ENCODE data around the gene HCN1.
"Not testable (repeated sequence)": the region's sequence is repeated elsewhere in the genome, so short reads cannot be mapped to it uniquely, and the experiment has no call there.

The HCN1 gene

DNA sequence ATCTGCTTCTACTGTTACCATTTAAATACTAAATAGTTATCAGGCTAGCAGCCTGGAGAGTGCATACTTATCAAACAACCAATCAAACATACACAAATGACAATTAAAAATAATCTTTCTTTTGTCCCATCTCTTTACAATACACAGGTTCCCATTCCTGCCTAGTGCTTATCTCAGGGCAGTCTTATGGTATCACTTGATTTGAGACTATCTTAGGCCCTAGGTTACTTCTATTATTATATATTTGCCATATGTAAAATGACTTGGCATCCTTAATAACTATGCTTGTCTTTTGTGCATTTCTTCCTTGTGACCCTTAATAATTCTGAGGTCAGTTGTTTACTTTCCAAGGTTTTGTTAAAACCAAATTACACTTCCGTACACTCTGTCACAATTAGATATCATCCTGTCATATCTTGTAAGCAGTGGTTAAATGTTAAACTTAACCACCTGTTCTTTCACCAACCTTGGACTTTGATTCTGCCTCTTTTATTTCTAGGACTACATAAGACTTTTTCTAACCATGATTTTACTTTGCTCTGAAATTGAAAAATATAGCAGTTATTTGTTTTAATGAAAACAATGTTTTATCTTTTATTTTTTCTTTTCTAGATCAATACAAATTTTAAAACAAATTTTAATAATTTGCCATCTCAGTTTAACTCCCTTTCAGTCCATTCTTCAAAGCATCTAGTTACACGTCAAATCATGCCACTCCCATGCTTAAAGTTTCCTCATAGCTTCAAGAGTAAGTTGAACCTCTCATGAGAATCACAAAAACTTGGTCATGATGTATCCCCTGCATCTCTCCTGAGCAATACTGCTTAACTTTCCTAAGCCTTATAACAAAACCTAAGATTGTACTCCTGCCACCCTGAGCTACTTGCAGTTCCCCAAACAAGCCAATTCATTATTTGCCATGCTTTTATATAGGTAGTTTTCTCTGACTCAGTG is 281.3 kb downstream of the HCN1 start:
- DNase-seq, result no peak

GRCh38 chr5:45411971-45412612 is 284.1 kb downstream of the HCN1 start:
- DNase-seq, result no peak

GRCh38 chr5:45410304-45410995 is 285.7 kb downstream of the HCN1 start:
- no peak for DNase-seq

DNA sequence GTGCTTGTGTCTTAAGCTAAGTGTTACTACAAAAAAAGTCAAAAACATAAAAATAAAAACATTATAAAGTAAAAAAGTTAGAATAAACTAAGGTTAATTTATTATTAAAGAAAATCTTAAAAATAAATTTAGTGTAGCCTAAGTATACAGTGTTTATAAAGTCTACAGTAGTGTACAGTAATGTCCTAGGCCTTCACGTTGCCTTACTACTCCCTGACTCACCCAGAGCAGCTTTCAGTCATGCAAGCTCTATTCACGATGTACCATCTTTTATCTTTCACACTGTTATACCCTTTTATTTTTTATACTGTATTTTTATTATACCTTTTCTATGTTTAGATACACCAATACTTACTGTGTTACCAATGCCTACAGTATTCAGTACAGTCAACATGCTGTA is 288.1 kb downstream of the HCN1 start:
- no peak for DNase-seq

DNA sequence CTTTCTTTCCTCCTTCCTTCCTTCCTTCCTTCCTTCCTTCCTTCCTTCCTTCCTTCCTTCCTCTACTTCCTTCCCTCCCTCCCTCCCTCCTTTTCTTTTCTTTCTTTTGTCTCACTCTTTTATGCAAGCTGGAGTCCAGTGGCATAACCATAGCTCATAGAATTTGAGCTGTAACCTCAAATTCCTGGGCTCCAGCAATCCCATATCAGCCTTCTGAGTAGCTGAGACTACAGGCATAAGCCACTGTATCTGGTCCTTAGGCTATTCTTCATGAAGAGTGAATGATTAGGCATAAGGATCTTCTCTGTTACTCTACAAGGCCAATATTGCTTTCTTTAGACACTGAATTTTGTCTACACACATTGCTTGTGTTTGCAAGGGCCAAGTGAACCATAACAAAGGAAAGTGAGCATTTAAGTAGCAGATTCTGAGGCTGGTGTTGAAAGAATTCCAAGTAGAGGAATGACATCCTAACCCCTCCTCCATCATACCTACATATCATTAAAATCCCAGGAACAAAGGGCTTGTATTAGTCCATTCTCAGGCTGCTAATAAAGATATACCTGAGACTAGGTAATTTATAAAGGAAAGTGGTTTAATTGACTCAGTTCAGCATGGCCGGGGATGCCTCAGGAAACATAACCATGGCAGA is 293.2 kb downstream of the HCN1 start:
- no peak for DNase-seq

DNA sequence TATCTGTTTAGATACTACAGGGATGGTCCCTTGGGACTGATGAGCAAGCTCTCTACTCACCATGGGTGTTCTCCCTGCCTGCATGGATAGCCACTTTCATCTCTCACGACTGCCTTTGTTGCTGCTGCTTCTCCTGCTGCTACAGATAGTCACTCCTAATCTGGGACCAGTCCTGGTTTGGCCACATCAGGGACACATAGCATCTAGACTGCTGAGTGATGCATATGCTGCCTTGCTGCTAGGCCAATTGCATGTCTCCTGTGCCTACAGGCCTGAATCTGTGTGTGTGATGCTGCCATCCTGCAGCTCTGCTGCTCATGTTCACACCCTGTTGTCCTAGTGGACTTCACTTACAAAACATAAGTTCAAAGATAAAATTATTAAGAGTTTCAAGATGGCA is 297.1 kb downstream of the HCN1 start:
- DNase-seq, result no peak

DNA sequence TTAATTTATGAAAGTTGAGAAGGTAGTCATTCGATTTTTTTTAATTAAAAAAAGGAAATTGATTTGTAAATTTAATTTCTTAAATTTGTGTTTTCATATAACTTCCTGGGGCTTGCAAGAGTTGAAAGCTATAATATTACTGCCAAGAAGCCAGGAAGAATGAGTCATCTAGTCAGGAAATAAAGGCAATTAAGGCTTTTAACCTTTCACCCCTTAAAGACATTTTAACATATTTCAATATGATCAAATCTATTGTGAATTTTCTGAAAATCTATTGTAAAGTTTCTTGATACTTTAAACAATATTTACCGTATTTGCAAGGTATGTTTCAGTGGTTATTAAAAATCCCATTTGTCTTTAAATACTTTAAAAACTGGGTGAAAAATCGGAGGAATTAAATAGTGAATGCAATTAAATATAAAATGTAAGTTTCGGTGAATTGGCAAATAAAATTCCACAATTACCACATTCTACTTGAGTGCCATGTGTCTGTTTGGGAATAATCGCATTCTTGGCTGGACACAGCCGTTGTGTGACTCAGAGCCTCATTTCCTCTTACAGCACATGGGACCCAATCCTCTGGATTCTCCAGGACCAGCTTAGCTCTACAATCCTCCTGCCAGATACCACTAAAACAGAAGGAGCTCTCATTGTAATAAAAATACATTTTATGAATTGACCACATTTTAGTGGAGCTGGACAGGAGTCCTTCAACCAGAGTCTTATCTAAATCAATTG is 310.7 kb downstream of the HCN1 start:
- no peak for DNase-seq

GRCh38 chr5:45383985-45384384 is 312.2 kb downstream of the HCN1 start:
- DNase-seq, result no peak

GRCh38 chr5:45382583-45382982 is 313.6 kb downstream of the HCN1 start:
- no peak for DNase-seq

GRCh38 chr5:45376417-45376816 is 319.8 kb downstream of the HCN1 start:
- no peak for DNase-seq

GRCh38 chr5:45372629-45373028 is 323.6 kb downstream of the HCN1 start:
- no peak for DNase-seq

DNA sequence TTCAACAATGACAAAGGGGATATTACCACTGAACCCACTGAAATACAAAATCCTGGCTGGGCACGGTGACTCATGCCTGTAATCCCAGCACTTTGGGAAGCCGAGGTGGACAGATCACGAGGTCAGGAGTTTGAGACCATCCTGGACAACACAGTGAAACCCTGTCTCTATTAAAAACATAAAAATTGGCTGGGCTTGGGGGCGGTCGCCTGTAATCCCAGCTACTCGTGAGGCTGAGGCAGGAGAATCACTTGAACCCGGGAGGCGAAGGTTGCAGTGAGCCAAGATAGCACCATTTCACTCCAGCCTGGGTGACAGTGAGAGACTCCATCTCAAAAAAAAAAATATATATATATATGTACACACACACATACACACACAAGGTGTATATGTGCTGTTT is 324.8 kb downstream of the HCN1 start:
- DNase-seq, result not testable (repeated sequence)

GRCh38 chr5:45355189-45355992 is 340.8 kb downstream of the HCN1 start:
- DNase-seq, result no peak

GRCh38 chr5:45336464-45336863 is 359.7 kb downstream of the HCN1 start:
- DNase-seq, result no peak

DNA sequence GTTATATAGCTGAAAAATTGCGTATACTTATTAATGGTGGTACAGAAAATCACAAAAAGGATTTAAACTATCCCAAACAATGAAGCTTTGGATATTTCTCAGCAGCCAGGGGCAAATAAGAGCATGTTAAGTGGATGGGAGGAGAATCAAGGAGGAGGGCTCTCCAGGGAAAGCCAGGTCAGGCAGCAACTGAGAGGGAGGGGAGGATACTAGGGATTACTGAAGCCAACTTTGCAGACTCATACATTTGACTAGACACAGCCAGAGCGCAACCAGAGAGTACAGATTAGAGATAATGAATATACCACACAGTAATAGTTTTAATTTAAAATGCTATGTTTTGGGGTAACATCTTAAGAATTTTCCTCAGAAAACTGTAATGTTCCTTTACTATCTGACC is 360.2 kb downstream of the HCN1 start:
- no peak for DNase-seq

DNA sequence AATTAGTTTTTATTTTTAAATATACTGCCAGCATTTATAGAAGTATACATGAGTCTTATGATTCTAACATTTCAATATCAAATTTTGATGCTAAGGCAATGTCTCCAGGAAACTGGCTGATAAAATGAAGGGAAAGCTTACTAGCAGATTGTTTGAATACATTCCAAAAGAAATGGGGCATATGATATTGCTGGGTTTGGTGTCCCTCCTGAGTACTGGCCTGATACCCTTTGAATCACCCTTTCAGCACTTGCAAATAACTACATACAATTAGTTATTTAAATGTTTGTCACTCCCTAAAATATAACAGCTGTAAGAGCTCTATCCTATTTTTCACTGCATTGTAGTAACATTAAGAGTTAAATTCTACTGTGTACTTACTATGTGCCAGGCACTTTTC is 360.8 kb downstream of the HCN1 start:
- DNase-seq, result no peak

DNA sequence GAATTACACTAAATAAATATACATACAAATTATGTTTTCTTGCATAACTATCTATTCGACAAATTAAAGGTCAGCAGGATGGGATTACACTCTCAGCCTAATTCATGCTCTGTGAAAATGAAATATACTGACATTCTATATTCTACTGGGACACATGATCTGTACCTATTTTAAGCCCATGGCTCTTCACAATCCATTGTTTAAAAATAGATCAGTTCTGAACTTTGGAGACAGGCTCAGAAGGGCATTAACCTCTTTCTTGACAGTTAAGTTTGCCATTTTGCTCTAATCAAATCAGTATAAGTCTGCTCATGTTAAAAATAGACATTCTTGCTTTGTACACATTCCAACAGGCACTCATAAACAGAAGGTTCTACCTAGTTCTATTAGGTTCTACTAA is 361.2 kb downstream of the HCN1 start:
- no peak for DNase-seq

DNA sequence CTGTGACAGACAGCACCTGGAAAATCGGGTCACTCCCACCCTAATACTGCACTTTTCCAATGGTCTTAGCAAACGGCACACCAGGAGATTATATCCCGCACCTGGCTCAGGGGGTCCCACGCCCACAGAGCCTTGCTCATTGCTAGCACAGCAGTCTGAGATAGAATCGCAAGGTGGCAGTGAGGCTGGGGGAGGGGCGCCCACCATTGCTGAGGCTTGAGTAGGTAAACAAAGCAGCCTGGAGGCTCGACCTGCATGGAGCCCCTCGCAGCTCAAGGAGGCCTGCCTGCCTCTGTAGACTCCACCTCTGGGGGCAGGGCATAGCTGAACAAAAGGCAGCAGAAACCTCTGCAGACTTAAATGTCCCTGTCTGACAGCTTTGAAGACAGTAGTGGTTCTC is 383.6 kb downstream of the HCN1 start:
- DNase-seq, result not testable (repeated sequence)

- DNase-seq, result no peak
Measured at GRCh38 chr5:45295231-45295630, 400.9 kb downstream of the HCN1 start.

DNA sequence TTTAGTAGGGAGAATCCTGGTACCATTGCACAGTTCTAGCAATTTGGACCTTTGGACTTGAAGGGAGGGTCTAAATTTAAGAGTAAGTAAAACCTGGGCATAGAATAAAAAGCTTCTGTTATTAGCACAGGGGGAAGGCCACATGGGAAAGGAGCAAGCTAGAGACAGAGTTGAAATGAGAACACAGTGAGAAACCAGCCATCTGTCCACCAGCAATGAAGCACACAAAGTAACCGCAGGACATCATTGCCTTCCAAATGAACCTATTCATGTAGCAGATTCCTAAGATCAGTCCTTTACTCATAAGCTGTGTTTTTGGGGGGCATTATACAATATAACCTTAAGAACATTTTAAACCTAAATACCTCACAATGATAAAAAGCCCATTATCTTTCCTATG is 407.4 kb downstream of the HCN1 start:
- DNase-seq, result no peak

DNA sequence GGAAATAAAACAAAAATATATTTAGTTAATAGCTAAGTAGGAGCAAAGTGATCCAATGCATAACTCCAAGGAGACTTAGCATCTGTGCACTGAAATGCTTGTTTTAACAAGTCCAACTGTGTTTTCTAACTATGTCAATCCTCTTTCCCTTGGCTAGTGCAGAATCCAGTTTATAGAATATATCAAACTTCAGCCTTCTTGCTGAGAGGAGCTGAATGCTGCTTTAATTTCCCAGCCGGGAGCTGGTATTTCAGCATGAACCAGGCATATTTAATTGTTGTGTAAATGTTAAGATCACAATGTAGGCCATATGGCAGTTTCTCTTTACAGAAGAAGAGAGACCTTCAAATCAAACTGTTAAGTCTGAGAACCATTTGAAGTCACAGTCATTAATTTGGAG is 411.7 kb downstream of the HCN1 start:
- DNase-seq, result no peak

- no peak for DNase-seq
Measured at GRCh38 chr5:45281081-45281480, 415.1 kb downstream of the HCN1 start.

Data from NCI-H1105 treated with DMSO at 0.1 percent for 48 hours (cell line).